Endodermal cell (in vitro differentiated cells): ENCODE measurements around the gene PRLH. TPM values are rescaled to one million over a fixed set of nuclear protein-coding genes. Genes with fewer than 3 reads are reported as not detected.
A peak's percentile ranks its signal among the peaks of the same experiment; 100 is the strongest.

Source experiments
- DNase-seq: peaks from one replicate; pipeline ENCODE4 v3.0.0-alpha.2; 2017
- H3K27ac ChIP-seq: 2 replicates; pipeline ENCODE4 v1.5.1; 2013; ENCODE audit warnings: mild to moderate bottlenecking, low read depth, low read length, moderate library complexity
- H3K27me3 ChIP-seq: 2 replicates; pipeline ENCODE4 v1.6.1; 2013; ENCODE audit warnings: mild to moderate bottlenecking, low read length, moderate library complexity; ENCODE audit not compliant: insufficient read depth, control insufficient read depth, poor library complexity, severe bottlenecking
- H3K36me3 ChIP-seq: 2 replicates; pipeline ENCODE4 v1.7.0; 2013; ENCODE audit warnings: mild to moderate bottlenecking, low read length, moderate library complexity; ENCODE audit not compliant: control insufficient read depth, insufficient read depth
- H3K4me1 ChIP-seq: one replicate; pipeline ENCODE4 v1.7.0; 2013; ENCODE audit warnings: low read length; ENCODE audit not compliant: control insufficient read depth, insufficient read depth
- H3K4me3 ChIP-seq: 2 replicates; pipeline ENCODE4 v1.5.1; 2013; ENCODE audit warnings: mild to moderate bottlenecking, low read length, moderate library complexity
- H3K9ac ChIP-seq: 2 replicates; pipeline ENCODE4 v1.6.1; 2013; ENCODE audit warnings: mild to moderate bottlenecking, low read length, moderate library complexity; ENCODE audit not compliant: poor library complexity, severe bottlenecking; ENCODE audit errors: extremely low read depth
- H3K9me3 ChIP-seq: 2 replicates; pipeline ENCODE4 v1.6.1; 2013; ENCODE audit warnings: mild to moderate bottlenecking, low read length, moderate library complexity; ENCODE audit not compliant: control insufficient read depth
- H3K27ac Mint-ChIP-seq: 2 replicates; pipeline ENCODE4 v1.8.0; 2020; ENCODE audit warnings: mixed read lengths
- H3K27me3 Mint-ChIP-seq: 2 replicates; pipeline ENCODE4 v1.8.0; 2021; ENCODE audit warnings: mild to moderate bottlenecking, mixed read lengths; ENCODE audit not compliant: insufficient read depth
- H3K36me3 Mint-ChIP-seq: 2 replicates; pipeline ENCODE4 v1.8.0; 2020; ENCODE audit warnings: low read depth, mixed read lengths
- H3K4me1 Mint-ChIP-seq: 2 replicates; pipeline ENCODE4 v1.8.0; 2020; ENCODE audit warnings: mixed read lengths
- H3K4me3 Mint-ChIP-seq: 2 replicates; pipeline ENCODE4 v1.8.0; 2020; ENCODE audit warnings: mild to moderate bottlenecking, moderate library complexity, mixed read lengths
- H3K9me3 Mint-ChIP-seq: 2 replicates; pipeline ENCODE4 v1.8.0; 2020; ENCODE audit warnings: mild to moderate bottlenecking, mixed read lengths
- WGBS, 2 experiments: methylation state at CpG; one replicate each; pipeline versions ENCODE4 v1.1.5 to v1.1.7; 2013; ENCODE audit warnings: missing lambda C conversion rate in 2 of 2, mixed read lengths in 1 of 2; ENCODE audit not compliant: insufficient coverage in 1 of 2, insufficient read length in 1 of 2; 5-methylcytosine and 5-hydroxymethylcytosine counted together
- total RNA-seq, 2 donors: library from RNA; stranded (reverse); fragmentation: NEBNext Ultra II Directional in 1 of 2; extraction: Animal tissue kit (Norgen Biotek cat#: 25700) in 1 of 2; gene quantifications; 2 replicates in 1 of 2; 3 replicates in 1 of 2; pipeline ENCODE4 v1.2.1, GENCODE V29; 2021
- TF ChIP-seq, protein P1 (sequence below): fragments of 200-600 bp; sonication (generic); conservative IDR thresholded peaks from 2 replicates; pipeline ENCODE4 v1.5.0; 2021; ENCODE audit warnings: antibody characterized with exemption, mild to moderate bottlenecking

PRLH gene
- total RNA-seq, 2 donors from 2014 or later = not detected

DNA sequence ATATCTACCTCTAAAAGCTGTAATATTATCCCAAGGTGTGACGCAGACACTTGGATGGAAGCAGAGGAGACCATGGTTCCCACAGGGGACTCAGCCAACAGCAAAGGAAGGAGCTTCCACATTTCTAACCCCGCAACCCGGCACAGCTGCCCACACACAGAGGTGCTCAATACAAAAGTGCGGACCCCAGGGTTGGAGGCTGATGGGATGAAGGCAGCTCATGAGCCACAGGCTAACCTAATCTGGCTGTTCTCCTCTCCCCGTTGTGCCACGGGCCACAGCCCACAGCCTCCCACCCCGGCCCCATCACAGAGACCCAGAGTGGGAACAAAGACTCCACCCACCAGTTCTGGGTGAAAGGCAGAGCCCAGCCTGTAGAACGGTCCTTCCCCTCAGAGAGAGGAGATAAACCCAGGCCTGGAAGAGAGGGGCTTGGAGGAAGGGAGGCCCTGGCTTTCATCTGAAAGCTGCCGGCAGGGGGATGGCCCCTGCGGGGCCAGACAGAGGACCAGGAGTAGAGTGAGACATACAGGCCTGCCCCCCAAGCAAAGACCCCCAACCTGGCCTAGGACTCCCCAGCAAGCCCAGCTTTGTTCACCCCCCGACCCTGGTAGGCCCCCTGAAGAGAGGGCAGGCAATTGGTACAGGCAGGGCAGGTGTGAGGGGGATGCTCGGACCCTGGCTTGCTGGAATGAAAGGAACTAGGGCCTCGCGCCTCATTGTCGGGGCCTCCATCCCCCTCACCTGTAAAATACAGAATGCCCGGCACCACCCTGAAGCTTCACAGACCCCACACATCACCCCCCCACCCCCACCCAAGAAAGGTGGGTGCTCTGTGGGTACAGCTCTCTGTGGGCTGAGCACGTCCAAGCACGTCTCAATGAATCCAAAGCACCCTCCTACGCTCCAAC lies 17.3 kb downstream of the PRLH start:
- no peaks in the 10 kb centered on the region for H3K27me3 ChIP-seq
- no peak overlapping the region for H3K9ac ChIP-seq
- peaks cover 26% of the 10 kb centered on the region for H3K4me1 ChIP-seq
- 82 to 92% methylated on average over 5 to 19 of the region's 19 CpGs for WGBS, 2 experiments
- Mint-ChIP-seq H3K4me3 (no peak overlapping the region), H3K27me3 (no peaks in the 10 kb centered on the region), H3K9me3 (peaks cover under 1% of the 10 kb centered on the region), H3K27ac (no peak overlapping the region), H3K36me3 (peaks cover 77% of the 10 kb centered on the region), H3K4me1 (peaks cover 37% of the 10 kb centered on the region)
- no peak overlapping the region for H3K4me3 ChIP-seq
- H3K9me3 ChIP-seq = peaks cover 14% of the 10 kb centered on the region
- peaks cover 83% of the 10 kb centered on the region for H3K36me3 ChIP-seq
- H3K27ac ChIP-seq = no peak overlapping the region
- TF ChIP-seq, protein P1, sequence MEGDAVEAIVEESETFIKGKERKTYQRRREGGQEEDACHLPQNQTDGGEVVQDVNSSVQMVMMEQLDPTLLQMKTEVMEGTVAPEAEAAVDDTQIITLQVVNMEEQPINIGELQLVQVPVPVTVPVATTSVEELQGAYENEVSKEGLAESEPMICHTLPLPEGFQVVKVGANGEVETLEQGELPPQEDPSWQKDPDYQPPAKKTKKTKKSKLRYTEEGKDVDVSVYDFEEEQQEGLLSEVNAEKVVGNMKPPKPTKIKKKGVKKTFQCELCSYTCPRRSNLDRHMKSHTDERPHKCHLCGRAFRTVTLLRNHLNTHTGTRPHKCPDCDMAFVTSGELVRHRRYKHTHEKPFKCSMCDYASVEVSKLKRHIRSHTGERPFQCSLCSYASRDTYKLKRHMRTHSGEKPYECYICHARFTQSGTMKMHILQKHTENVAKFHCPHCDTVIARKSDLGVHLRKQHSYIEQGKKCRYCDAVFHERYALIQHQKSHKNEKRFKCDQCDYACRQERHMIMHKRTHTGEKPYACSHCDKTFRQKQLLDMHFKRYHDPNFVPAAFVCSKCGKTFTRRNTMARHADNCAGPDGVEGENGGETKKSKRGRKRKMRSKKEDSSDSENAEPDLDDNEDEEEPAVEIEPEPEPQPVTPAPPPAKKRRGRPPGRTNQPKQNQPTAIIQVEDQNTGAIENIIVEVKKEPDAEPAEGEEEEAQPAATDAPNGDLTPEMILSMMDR = no peak
- no peak for DNase-seq

DNA sequence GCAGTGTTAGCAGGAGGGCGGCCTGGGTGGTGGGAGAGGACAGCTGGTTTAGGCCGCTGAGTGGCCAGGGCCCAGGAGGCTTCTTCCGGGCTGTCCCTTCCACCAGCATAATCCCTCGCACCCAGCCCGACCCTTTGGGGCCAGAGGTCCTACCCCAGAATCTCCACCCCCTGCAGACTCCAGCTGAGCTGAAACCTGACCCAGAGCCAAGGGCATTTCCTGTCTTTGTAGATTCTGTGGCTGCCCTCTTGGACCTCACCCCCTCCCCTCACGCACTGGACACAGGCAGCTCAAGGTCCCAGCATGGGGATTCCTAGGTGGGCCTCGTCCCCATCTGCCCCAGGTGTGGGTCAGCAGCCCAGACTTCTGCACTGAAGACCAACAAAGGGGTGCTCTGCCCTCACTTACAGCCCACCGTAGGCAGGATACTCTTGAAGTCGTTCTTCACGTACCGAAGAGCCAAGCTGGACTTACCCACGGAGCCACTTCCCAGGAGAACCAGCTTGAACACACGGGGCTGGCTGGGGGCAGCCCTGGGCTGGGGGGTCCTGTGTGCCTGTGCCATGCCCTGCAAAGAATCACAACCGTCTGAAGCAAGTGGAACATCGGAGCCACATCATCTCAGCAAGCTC lies 19.3 kb downstream of the PRLH start:
- Histone ChIP-seq H3K4me1 (peaks cover 26% of the 10 kb centered on the region), H3K36me3 (peaks cover 75% of the 10 kb centered on the region), H3K27ac (no peak overlapping the region), H3K4me3 (peak overlapping the region; percentile 85), H3K9ac (peak overlapping the region; percentile 7), H3K9me3 (peaks cover 14% of the 10 kb centered on the region), H3K27me3 (no peaks in the 10 kb centered on the region)
- H3K27ac Mint-ChIP-seq = peak overlapping the region; percentile 80
- H3K4me1 Mint-ChIP-seq = peaks cover 43% of the 10 kb centered on the region
- peak overlapping the region; percentile 81 for H3K4me3 Mint-ChIP-seq
- peaks cover 3% of the 10 kb centered on the region for H3K9me3 Mint-ChIP-seq
- H3K27me3 Mint-ChIP-seq = no peaks in the 10 kb centered on the region
- 83 to 91% methylated on average over 5 to 15 of the region's 15 CpGs for WGBS, 2 experiments
- TF ChIP-seq, protein P1 = no peak
- DNase-seq = no peak
- H3K36me3 Mint-ChIP-seq = peaks cover 62% of the 10 kb centered on the region

DNA sequence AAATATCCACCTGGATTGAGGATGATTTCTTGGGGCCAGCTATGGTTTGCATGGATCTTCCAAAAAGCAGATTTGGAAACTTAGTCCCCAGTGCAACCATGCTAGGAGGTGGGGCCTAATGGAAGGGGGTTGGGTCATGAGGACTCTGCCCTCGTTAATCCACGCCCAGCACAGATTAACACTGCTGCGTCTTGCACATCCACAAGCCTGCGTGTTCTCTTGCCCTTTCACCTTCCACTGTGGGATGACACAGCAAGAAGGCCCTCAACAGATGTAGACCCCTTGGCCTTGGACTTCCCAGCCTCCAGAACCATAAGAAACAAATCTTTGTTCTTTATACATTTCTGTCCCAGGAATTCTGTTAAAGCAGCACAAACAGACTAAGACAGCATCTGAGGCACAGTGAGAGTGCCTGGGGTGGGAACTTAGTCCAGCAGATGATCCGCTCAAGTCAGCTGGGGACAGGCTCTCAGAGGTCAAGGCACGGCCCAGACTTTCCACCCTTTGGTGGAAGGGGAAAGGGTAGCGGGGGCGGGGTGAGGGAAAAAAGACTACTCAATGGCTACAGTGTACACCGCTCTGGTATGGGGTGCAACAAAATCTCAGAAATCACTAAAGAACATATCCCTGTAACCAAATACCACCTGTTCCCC lies 21.8 kb downstream of the PRLH start:
- H3K4me3 ChIP-seq = peak overlapping the region; percentile 85
- peak overlapping the region; percentile 79 for H3K27ac Mint-ChIP-seq
- H3K4me1 Mint-ChIP-seq = peaks cover 56% of the 10 kb centered on the region
- peaks cover 51% of the 10 kb centered on the region for H3K36me3 Mint-ChIP-seq
- TF ChIP-seq, protein P1 = no peak
- peaks cover 3% of the 10 kb centered on the region for H3K9me3 Mint-ChIP-seq
- no peak overlapping the region for H3K27ac ChIP-seq
- WGBS, 2 experiments = 88 to 92% methylated on average over 4 to 9 of the region's 9 CpGs
- H3K9ac ChIP-seq = peak overlapping the region; percentile 83
- peaks cover 29% of the 10 kb centered on the region for H3K4me1 ChIP-seq
- no peaks in the 10 kb centered on the region for H3K27me3 Mint-ChIP-seq
- peaks cover 14% of the 10 kb centered on the region for H3K9me3 ChIP-seq
- peaks cover 68% of the 10 kb centered on the region for H3K36me3 ChIP-seq
- no peaks in the 10 kb centered on the region for H3K27me3 ChIP-seq
- peak overlapping the region; percentile 81 for H3K4me3 Mint-ChIP-seq
- peak; percentile 70 for DNase-seq
